HepG2 (cell line): ENCODE results near the gene FCGR3A. TPM values are rescaled to one million over a fixed set of nuclear protein-coding genes. Genes with fewer than 3 reads are reported as not detected.
"Not testable (repeated sequence)": the region's sequence is repeated elsewhere in the genome, so short reads cannot be mapped to it uniquely, and the experiment has no call there.

ENCODE experiments used
- ATAC-seq: fragments of 200-7000 bp; cut with Tn5 transposase; 3 replicates; pipeline ENCODE4 v1.9.1; 2020; ENCODE audit warnings: mild to moderate bottlenecking, moderate library complexity
- BruUV-seq: library from RNA; stranded (reverse); fragments of 400-500 nt; replicated peaks from 2 replicates; lab custom pipeline; 2021; lab: Mats Ljungman, UMichigan
- CTCF ChIA-PET: fragments of 300-600 bp; formaldehyde crosslinking; extraction: SDS; loops from one replicate; lab custom pipeline; 2021; ENCODE audit warnings: low total read pairs, inconsistent platforms, low intra/inter-chr PET ratio; lab: Yijun Ruan, JAX
- POLR2A ChIA-PET: fragments of 350-600 bp; sonication (Branson Sonifier 250); formaldehyde crosslinking; loops from one replicate; lab custom pipeline; 2020; ENCODE audit warnings: antibody characterized with exemption, inconsistent platforms; lab: Yijun Ruan, JAX
- DNase-seq: peaks from one replicate; pipeline ENCODE4 v3.0.0-alpha.2; 2015; ENCODE audit warnings: low spot score
- FAIRE-seq: peaks from 3 replicates; lab custom pipeline; 2011; peaks lifted over from hg19 to GRCh38; lab: Jason Lieb, UNC
- H2AFZ ChIP-seq: one replicate; pipeline ENCODE4 v1.6.1; 2011; ENCODE audit warnings: low read length, inconsistent platforms
- H3K27ac ChIP-seq: fragments of 300-600 bp; 3 replicates; pipeline ENCODE4 v1.8.0; 2011; ENCODE audit warnings: mixed run types, mild to moderate bottlenecking, mixed read lengths, low read length, inconsistent platforms; ENCODE audit not compliant: insufficient read depth; ENCODE audit errors: extremely low read length
- H3K27me3 ChIP-seq, 2 experiments: fragments of 200-600 bp in 1 of 2; 2 replicates in 1 of 2; 3 replicates in 1 of 2; pipeline versions ENCODE4 v1.6.0 to v1.8.0; 2011; ENCODE audit warnings: low read length in 2 of 2, mild to moderate bottlenecking in 2 of 2, moderate library complexity in 2 of 2, inconsistent platforms in 1 of 2; ENCODE audit not compliant: insufficient read depth in 2 of 2, control insufficient read depth in 1 of 2
- H3K36me3 ChIP-seq, 2 experiments: fragments of 200-600 bp in 1 of 2; replicated peaks in 1 of 2; 2 replicates in 1 of 2; 3 replicates in 1 of 2; pipeline versions ENCODE4 v1.5.1 to v1.8.0; 2011; ENCODE audit warnings: low read length in 2 of 2, inconsistent platforms in 1 of 2; ENCODE audit not compliant: insufficient read depth in 2 of 2, control insufficient read depth in 1 of 2
- H3K4me1 ChIP-seq: 2 replicates; pipeline ENCODE4 v1.5.1; 2012; ENCODE audit warnings: low read length, inconsistent platforms; ENCODE audit not compliant: insufficient read depth
- H3K4me2 ChIP-seq: 2 replicates; pipeline ENCODE4 v1.6.0; 2011; ENCODE audit warnings: low read depth, low read length, inconsistent platforms
- H3K4me3 ChIP-seq, 3 experiments: fragments of 200-600 bp in 1 of 3; sonication (generic), shearing (Covaris generic) in 1 of 3; replicated peaks in 1 of 3; 2 replicates each; pipeline ENCODE4 v1.5.1; 2011 to 2016; ENCODE audit warnings: low read length in 3 of 3, inconsistent platforms in 2 of 3, low read depth in 2 of 3, mild to moderate bottlenecking in 2 of 3, control low read depth in 1 of 3, mixed read lengths in 1 of 3; ENCODE audit not compliant: insufficient read depth in 1 of 3
- H3K79me2 ChIP-seq: one replicate; pipeline ENCODE4 v1.6.1; 2011; ENCODE audit warnings: low read length, inconsistent platforms; ENCODE audit not compliant: insufficient read depth
- H3K9ac ChIP-seq: 2 replicates; pipeline ENCODE4 v1.6.0; 2011; ENCODE audit warnings: mild to moderate bottlenecking, low read depth, low read length, inconsistent platforms; ENCODE audit not compliant: insufficient read depth
- H3K9me3 ChIP-seq: 2 replicates; pipeline ENCODE4 v1.5.1; 2012; ENCODE audit warnings: mild to moderate bottlenecking, low read length
- H4K20me1 ChIP-seq: 2 replicates; pipeline ENCODE4 v1.6.0; 2011; ENCODE audit warnings: inconsistent platforms, mild to moderate bottlenecking, low read length, moderate library complexity; ENCODE audit not compliant: insufficient read depth
- WGBS: methylation state at CpG from one replicate; pipeline ENCODE4 v1.1.6; 2017; ENCODE audit warnings: low lambda C conversion rate; 5-methylcytosine and 5-hydroxymethylcytosine counted together
- in situ Hi-C: cut with HindIII; loops from 2 replicates; pipeline ENCODE4 v1.10.0; 2017; ENCODE audit warnings: low pct_unique_long_range_greater_than_20kb; ENCODE audit not compliant: extremely low pct_ligation_motif_present
- intact Hi-C: fragments of 100-400 bp; cut with micrococcal nuclease; formaldehyde crosslinking; loops from one replicate; pipeline ENCODE4 v1.10.0; 2022; ENCODE audit not compliant: unreplicated experiment
- polyA plus RNA-seq, 8 experiments: library from polyadenylated mRNA; depleted of rRNA in 3 of 8; stranded (reverse) in 7 of 8; unstranded in 1 of 8; fragments of >200 nt; fragmentation: Illumina TruSeq in 4 of 8; extraction: Trizol in 4 of 8; gene quantifications; 2 replicates each; pipeline versions ENCODE4 v1.2.1 to v1.2.3, GENCODE V29; 2011 to 2016; ENCODE audit warnings: low read depth in 4 of 8, missing spikeins in 1 of 8, mixed read lengths in 1 of 8; ENCODE audit not compliant: insufficient read depth in 1 of 8
- total RNA-seq, 5 experiments: library from RNA; depleted of rRNA; stranded (reverse); fragments of >200 nt; fragmentation: Illumina TruSeq; extraction: Trizol; gene quantifications; 2 replicates each; pipeline ENCODE4 v1.2.3, GENCODE V29; 2016; ENCODE audit warnings: low read depth in 1 of 5

FCGR3A gene
- total and polyA plus RNA-seq, 2 of the 13 experiments (the other 11 are each of a cell fraction or from before 2014, with no cell fraction given): not detected

DNA sequence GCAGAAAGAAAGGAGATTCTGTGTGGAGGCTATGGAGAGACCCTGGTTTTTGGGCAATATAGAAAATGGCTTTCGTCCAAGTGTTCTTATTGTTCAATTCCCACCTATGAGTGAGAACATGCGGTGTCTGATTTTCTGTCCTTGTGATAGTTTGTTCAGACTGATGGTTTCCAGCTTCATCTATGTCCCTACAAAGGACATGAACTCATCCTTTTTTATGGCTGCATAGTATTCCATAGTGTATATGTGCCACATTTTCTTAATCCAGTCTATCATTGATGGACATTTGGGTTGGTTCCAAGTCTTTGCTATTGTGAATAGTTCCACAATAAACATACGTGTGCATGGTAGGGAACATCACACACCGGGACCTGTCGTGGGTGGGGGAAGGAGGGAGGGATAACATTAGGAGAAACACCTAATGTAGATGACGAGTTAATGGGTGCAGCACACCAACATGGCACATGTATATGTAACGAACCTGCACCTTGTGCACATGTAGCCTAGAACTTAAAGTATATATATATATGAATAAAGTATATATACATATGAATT lies 10.6 kb downstream of the FCGR3A start:
- ATAC-seq, H2AFZ ChIP-seq, BruUV-seq, H4K20me1 ChIP-seq, H3K27me3 ChIP-seq, DNase-seq, POLR2A ChIA-PET, H3K4me1 ChIP-seq, H3K4me2 ChIP-seq, H3K27ac ChIP-seq, H3K9me3 ChIP-seq, intact Hi-C loops, H3K9ac ChIP-seq, FAIRE-seq, in situ Hi-C loops, H3K79me2 ChIP-seq, H3K4me3 ChIP-seq, H3K36me3 ChIP-seq, CTCF ChIA-PET: not testable (repeated sequence)
- 67% methylated on average over 7 of the region's 7 CpGs for WGBS

DNA sequence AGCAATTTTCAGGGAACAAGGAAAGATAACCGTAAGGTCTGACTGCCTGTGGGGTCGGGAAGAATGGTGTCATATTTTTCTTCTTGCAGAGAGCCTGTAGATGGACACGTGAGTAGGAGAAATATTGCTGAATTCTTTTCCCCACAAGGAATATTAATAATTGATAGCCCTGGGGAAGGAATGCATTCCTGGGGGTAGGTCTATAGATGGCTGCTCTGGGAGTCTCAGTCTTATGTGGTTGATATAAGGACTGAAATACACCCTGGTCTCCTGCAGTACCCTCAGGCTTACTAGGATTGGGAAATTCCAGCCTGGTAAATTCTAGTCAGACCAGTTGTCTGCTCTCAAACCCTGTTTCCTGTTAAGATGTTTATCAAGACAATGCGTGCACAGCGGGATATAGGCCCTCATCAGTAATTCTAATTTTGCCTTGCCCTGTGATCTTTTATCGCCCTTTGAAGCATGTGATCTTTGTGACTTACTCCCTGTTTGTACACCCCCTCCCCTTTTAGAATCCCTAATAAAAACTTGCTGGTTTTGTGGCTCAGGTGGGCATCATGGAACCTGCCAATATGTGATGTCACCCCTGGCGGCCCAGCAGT lies 12.4 kb downstream of the FCGR3A start:
- H2AFZ ChIP-seq, H3K4me1 ChIP-seq, H3K36me3 ChIP-seq, H3K4me2 ChIP-seq, DNase-seq, FAIRE-seq, ATAC-seq, POLR2A ChIA-PET, H4K20me1 ChIP-seq, in situ Hi-C loops, H3K9ac ChIP-seq, CTCF ChIA-PET, H3K27ac ChIP-seq, BruUV-seq, H3K27me3 ChIP-seq, H3K4me3 ChIP-seq, H3K9me3 ChIP-seq, intact Hi-C loops, H3K79me2 ChIP-seq: not testable (repeated sequence)
- 36% methylated on average over 7 of the region's 7 CpGs for WGBS
